Measurements from ENCODE around the gene MNX1. TPM values are rescaled to one million over a fixed set of nuclear protein-coding genes. Genes with fewer than 3 reads are reported as not detected.

Gene MNX1
- total and polyA plus RNA-seq, 2 of the 4 experiments (the other 2 are of a cell fraction): not detected

DNA sequence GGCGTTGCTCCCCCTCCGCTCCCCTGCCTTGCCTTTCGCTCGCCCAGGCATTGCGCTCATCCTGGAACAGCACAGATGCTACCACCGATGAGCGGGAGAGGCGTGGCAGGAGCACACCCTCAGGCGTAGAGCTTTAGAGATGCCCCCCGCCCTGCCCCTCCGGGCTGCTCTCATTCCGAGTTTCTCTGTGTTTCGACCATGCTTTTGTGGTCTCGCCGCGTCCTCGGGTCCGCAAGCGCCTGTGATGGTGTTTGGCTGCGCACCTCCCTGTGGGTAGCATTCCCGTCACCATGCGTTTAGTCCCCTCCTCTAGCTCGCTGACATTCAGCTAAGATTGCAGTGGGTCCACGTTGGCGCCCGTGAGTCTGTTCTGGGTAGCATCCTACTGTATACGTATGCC lies 42.3 kb downstream of the MNX1 start:
- Histone ChIP-seq H3K14ac (replicated peaks; ENCODE audit: low read depth, low read length) (no peak overlapping the region), H3K4me2 (ENCODE audit: low read depth, low read length) (no peak overlapping the region), H4K20me1 (ENCODE audit: insufficient read depth, low read length) (no peaks in the 10 kb centered on the region; the same call in 1 of the 2 replicates), H3K23ac (ENCODE audit: low read depth, low read length) (no peak overlapping the region), H2BK5ac (ENCODE audit: low read depth, low read length, poor library complexity, severe bottlenecking) (no peak overlapping the region), H3K79me1 (ENCODE audit: low read depth in 1 of 2, low read length in 2 of 2) (peaks cover 3% of the 10 kb centered on the region in 2 experiments; a peak in 1 of 4 replicates), H3K18ac (ENCODE audit: low read depth, low read length) (no peak overlapping the region), H3K9me3 (ENCODE audit: control insufficient read depth, insufficient read depth, low read length) (no peaks in the 10 kb centered on the region), H3K4ac (ENCODE audit: low read depth, low read length) (no peak overlapping the region), H3K56ac (ENCODE audit: extremely low read depth, insufficient read depth, low read length) (no peak overlapping the region), H4K5ac (ENCODE audit: low read depth, low read length) (no peak overlapping the region), H3K9ac (ENCODE audit: low read depth, low read length) (no peak overlapping the region), H2BK15ac (ENCODE audit: low read depth, low read length) (no peak overlapping the region), H4K8ac (ENCODE audit: low read depth in 2 of 2, low read length in 2 of 2) (no peak overlapping the region), H3K4me3 (ENCODE audit: insufficient read depth, low read depth, low read length) (no peak overlapping the region), H2BK120ac (ENCODE audit: low read depth, low read length) (no peak overlapping the region), H3K27ac (ENCODE audit: insufficient read depth, low read length) (no peak overlapping the region), H3K27me3 (ENCODE audit: control insufficient read depth, insufficient read depth, low read length) (no peaks in the 10 kb centered on the region), H2BK20ac (ENCODE audit: low read depth, low read length) (no peak overlapping the region), H2AK9ac (replicated peaks; ENCODE audit: low read depth, low read length, poor library complexity) (no peak overlapping the region), H3K4me1 (ENCODE audit: control insufficient read depth, insufficient read depth, low read length) (no peaks in the 10 kb centered on the region), H3K9me1 (ENCODE audit: insufficient read depth, low read length) (no peaks in the 10 kb centered on the region), H4K91ac (ENCODE audit: insufficient read depth, low read depth, low read length) (no peak overlapping the region), H2AK5ac (ENCODE audit: low read depth, low read length) (no peak overlapping the region), H2AFZ (replicated peaks; ENCODE audit: low read length, poor library complexity) (no peak overlapping the region), H3K36me3 (ENCODE audit: control insufficient read depth, insufficient read depth, low read length) (peaks cover 51% of the 10 kb centered on the region)
- in situ Hi-C loops (cut with MboI; ENCODE audit: low sequenced_read_pairs) (loop anchor here (25.0 kb wide), 3 partner anchors 169 to 419 kb away; partner anchors contain the start of gene UBE3C), dilution Hi-C loops (cut with HindIII; ENCODE audit: low sequenced_read_pairs, unreplicated experiment) (no loop called here), intact Hi-C loops (cut with micrococcal nuclease) (loop anchor here (10.0 kb wide), 1 partner anchor 407 kb away; no protein-coding TSS in a partner anchor)
- POLR2A ChIA-PET (ENCODE audit: unreplicated experiment): no interaction called here
- no peak for ATAC-seq (ENCODE audit: low read depth)
- DNase-seq: no peak
- 97% methylated on average over 18 of the region's 27 CpGs; no CpG with 5 or more reads in 1 of the 2 experiments for WGBS, 2 experiments (ENCODE audit: extremely low coverage in 2 of 2, insufficient read length in 1 of 2)
- CTCF ChIA-PET: no interaction called here
- BruUV-seq (replicated peaks): no TSS peak
- TF ChIP-seq MAFK (IDR thresholded peaks at IDR 0.05; ENCODE audit: low read depth, low read length) (no peak), CHD1 (IDR thresholded peaks at IDR 0.05; ENCODE audit: low read depth, low read length) (no peak), RFX5 (IDR thresholded peaks at IDR 0.05; ENCODE audit: low read depth, low read length) (no peak), RAD21 (IDR thresholded peaks at IDR 0.05; ENCODE audit: low read length) (no peak), SMC3 (IDR thresholded peaks at IDR 0.05; ENCODE audit: low read depth, low read length) (no peak), NFE2L2 (IDR thresholded peaks at IDR 0.05; ENCODE audit: low read depth, low read length) (no peak), CEBPB (IDR thresholded peaks at IDR 0.05; ENCODE audit: low read depth, low read length) (no peak), MXI1 (IDR thresholded peaks at IDR 0.05; ENCODE audit: borderline replicate concordance, low read depth, low read length) (no peak), BHLHE40 (IDR thresholded peaks at IDR 0.05; ENCODE audit: low read depth, low read length) (no peak), POLR2A (IDR thresholded peaks at IDR 0.05; ENCODE audit: low read depth, low read length) (no peak), FOS (IDR thresholded peaks at IDR 0.05; ENCODE audit: low read depth, low read length) (no peak)
- TF ChIP-seq, protein P1, sequence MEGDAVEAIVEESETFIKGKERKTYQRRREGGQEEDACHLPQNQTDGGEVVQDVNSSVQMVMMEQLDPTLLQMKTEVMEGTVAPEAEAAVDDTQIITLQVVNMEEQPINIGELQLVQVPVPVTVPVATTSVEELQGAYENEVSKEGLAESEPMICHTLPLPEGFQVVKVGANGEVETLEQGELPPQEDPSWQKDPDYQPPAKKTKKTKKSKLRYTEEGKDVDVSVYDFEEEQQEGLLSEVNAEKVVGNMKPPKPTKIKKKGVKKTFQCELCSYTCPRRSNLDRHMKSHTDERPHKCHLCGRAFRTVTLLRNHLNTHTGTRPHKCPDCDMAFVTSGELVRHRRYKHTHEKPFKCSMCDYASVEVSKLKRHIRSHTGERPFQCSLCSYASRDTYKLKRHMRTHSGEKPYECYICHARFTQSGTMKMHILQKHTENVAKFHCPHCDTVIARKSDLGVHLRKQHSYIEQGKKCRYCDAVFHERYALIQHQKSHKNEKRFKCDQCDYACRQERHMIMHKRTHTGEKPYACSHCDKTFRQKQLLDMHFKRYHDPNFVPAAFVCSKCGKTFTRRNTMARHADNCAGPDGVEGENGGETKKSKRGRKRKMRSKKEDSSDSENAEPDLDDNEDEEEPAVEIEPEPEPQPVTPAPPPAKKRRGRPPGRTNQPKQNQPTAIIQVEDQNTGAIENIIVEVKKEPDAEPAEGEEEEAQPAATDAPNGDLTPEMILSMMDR (conservative IDR thresholded peaks at IDR 0.05; ENCODE audit: low read depth, low read length): no peak
- TF ChIP-seq, protein P2, sequence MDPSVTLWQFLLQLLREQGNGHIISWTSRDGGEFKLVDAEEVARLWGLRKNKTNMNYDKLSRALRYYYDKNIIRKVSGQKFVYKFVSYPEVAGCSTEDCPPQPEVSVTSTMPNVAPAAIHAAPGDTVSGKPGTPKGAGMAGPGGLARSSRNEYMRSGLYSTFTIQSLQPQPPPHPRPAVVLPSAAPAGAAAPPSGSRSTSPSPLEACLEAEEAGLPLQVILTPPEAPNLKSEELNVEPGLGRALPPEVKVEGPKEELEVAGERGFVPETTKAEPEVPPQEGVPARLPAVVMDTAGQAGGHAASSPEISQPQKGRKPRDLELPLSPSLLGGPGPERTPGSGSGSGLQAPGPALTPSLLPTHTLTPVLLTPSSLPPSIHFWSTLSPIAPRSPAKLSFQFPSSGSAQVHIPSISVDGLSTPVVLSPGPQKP (IDR thresholded peaks at IDR 0.05; ENCODE audit: borderline replicate concordance, low read depth, low read length): no peak

Data from IMR-90 (cell line).